SH-SY5Y (cell line): ENCODE measurements around the gene NOL4L.

Experiments
- GATA2 ChIP-seq: IDR thresholded peaks from 2 replicates; pipeline ENCODE4 v1.6.1; 2011; ENCODE audit warnings: mild to moderate bottlenecking, low read depth, low read length
- GATA3 ChIP-seq: IDR thresholded peaks from 2 replicates; pipeline ENCODE4 v1.6.1; 2011; ENCODE audit warnings: low read depth, mild to moderate bottlenecking, low read length, moderate library complexity

NOL4L gene

DNA sequence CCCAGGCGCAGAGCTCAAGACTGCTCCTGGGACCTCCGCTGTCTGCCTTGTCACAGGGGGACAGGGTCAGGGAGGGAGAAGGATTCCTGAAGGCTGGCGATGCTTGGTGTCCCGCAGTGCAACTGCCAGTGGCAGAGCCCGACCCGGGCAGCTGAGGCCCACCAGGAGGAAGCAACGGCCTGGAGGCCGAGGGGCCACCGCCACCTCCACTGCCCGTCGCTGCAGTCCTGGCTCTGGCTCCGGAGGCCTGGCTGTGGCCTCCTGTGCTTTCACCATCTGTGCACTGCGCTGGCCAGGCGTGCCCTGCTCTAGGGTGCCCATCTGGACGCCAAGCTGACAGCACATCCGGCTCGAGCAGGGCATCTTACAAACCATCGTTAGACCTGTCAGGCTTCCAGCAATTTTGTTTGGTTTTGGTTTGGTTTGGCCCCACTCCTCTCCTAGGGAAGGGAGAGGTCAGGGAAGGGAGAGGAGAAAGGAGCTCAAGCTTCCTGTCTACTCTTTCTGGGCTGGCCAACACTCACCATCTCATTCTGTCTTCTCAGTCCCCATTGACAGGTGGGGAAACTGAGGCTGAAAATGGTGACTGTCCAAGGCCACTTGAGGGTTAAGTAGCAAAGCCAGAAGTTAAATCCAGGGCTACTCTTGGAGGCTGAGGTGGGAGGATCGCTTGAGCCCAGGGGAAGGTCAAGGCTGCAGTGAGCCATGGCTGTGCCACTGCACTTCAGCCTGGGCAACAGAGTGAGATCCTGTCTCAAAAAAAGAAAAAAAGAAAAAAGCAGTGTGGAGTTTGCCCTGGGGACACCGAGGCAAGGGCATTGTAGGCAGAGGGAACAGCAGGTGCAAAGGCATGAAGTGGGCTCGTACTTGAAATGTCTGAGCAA lies 37.7 kb upstream of the NOL4L start:
- TF ChIP-seq GATA3 (no peak), GATA2 (no peak)

DNA sequence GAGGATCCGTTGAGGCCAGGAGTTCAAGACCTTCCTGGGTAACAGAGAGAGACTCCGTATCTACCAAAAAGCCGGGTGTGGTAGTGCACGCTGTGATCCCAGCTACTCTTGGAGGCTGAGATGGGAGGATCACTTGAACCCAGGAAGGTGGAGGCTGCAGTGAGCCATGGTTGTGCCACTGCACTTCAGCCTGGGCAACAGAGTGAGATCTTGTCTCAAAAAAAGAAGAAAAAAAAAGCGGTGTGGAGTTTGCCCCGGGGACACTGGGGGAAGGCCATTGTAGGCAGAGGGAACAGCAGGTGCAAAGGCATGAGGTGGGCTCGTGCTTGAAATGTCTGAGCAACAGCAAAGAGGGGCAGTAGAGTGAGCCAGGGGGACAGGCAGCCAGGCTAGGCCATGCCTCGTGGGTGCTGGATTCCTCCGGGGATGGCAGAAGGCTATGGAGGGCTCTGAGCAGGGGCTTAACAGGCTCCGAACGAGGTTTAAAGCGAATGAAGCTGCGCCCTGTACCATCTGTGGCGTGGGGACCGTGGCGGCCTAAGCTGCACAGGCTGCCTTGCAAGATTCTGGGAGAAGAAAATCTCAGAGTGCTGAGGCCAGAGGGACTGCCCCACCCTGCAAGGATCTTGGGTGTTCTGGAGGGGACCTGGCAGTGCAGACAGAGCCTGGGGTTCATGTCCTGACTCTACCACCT lies 36.9 kb upstream of the NOL4L start:
- TF ChIP-seq GATA3 (no peak), GATA2 (no peak)

DNA sequence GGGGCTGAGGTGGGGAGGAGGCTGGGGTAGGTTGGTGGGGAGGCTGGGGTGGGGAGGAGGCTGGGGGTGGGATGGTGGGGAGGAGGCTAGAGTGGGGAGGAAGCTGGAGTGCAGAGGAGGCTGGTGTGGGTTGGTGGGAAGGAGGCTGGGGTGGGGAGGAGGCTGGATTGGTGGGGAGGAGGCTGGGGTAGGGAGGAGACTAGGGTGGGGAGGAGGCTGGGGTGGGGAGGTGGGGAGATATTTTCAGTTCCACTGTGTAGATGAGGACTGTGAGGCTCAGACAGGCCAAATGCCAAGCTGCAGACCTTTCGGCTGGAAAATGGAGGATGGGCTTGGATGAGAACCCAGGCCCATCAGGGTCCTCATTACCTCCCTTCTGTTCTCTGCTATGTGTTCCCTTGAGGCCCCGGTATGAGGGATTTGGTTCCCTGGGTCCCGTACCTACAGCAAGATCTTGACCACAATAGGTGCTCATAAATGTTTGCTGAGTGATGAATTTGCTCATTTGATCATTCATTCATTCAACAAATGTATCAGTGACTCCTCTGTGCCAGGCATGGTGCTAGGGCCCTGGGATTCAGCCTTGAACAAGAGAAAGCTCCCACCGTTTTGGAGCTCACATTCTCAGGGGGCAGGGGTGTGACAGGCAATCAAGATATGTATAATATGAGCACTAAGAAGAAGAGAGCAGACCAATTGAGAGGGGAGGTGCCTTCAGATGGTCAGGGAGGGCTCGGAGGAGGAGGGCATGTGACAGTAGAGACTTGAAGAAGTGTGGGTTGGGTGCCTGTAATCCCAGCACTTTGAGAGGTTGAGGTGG lies 36.1 kb upstream of the NOL4L start:
- TF ChIP-seq GATA2: no peak
- TF ChIP-seq GATA3: no peak

DNA sequence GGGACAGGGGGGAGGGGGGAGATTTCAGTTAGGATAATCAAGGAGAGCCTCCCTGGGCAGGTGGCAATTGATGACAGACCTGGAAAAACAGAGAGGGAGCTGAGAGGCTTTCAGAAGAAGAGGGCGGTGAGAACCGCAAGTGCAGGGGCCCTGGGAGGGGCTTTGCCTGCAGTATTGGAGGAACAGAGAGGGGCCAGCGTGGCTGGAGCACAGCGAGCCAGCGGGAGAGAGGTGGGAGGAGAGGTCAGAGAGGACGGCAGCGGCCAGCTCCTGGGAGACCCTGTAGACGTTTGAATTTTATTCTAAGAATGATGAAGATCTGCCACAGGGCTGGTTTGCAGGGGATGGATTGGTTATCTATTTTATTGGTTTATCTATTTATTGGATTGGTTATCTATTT lies 34.5 kb upstream of the NOL4L start:
- TF ChIP-seq GATA3: no peak
- TF ChIP-seq GATA2: no peak

DNA sequence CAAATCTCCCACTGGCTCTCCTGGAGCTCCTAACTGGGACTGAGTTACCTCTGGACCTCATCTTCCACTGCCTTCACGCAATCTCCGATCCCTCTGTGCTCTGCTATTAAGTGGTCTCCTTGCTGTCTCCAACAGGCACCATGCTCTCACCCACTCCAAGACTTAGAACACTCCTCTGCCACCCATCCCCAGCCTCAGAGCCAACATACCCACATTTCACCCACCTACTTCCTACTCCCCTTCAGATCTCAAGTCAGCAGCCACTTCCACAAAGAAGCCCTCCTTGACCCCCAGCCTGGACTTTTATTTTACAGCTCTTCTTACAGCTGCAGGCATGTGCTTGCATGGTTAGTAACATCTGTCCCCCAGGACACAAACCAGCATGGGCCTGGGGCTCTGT lies 29.6 kb upstream of the NOL4L start:
- TF ChIP-seq GATA3: no peak
- TF ChIP-seq GATA2: no peak

DNA sequence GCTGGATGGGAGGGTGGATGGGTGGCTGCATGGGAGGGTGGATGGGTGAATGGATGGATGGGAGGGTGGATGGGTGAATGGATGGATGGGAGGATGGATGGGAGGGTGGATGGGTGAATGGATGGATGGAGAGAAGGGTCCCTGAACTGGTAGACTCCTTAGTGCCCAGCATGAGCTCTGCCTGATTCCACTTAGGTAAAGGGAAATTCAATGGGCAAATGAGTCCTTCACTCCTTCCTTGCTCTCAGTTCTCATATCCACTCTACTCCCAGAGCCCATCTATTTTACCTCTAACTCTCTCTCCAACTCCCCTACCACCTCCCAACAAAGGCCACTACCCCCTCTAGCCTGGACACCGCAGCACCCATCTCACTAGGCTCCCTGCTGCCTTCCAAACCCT lies 29.2 kb upstream of the NOL4L start:
- TF ChIP-seq GATA2 (no peak), GATA3 (no peak)

DNA sequence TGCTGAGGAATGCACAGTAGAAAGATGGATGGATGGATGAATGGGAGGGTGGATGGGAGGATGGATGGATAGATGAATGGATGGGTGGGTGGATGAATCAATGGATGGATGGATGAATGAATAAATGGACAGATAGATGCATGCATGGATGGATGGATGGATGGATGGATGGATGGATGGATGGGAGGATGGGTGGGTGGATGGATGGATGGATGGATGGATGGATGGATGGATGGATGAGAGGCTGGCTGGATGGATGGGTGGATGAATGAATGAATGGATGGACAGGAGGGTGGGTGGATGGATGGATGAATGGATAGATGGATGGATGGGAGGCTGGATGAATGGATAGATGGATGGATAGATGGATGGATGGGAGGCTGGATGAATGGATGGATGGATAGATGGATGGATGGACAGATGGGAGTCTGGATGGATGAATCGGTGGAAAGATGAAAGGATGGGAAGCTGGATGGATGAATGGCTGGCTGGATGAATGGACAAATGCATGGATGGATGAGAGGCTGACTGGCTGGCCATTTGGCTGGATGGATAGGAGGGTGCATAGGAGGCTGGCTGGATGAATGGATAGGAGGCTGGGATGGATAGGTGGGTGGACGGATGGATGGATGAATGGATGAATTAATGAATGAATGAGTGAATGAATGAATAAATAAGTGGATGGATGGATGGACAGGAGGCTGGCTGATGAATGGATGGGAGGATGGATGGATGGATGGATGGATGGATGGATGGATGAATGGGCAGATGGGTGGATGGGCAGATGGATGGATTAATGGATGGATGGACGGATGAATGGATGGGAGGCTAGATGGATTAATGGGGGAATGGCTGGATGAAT lies 28.3 kb upstream of the NOL4L start:
- TF ChIP-seq GATA2 (no peak), GATA3 (no peak)

DNA sequence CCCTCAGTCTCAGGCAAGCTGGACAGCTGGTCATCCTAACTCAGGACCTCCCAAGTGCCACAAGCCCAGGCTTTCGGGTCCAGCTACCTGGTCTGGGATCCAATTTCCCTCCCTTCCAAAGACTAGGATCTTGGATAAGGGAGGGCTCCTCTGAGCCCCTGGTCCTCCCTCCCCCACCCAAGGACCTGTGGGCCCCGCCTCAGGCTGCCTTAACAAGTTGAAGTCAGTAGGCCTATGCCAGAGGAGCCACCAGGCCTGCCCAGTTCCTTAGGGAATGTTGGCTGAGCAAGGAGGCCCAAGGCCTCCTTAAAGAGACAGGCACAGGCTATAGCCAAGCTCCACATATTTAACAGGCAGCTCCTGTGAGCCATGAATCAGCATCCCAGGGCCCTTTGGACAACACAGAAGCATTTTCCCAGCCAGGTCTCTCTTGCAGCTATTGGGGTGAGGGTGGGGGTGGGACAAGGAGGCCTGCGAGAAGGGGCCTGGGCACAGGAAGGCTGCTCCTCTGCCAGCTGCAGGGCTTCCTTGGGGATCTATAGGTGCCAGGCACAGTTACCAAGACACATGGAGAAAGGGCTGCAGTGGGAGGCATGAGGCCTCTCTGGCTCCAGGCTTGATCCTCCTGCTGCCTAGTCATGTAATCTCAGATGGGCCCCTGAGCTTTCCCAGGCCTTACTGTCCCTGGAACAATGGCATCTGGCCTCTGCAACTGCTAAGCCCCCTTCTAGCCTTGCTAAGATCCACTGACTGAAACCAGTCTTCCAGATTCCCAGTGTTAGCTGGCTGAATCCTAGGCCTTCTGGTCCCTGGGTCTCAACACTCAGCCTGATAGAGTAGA lies 27.4 kb upstream of the NOL4L start:
- no peak for TF ChIP-seq GATA3
- TF ChIP-seq GATA2: no peak

DNA sequence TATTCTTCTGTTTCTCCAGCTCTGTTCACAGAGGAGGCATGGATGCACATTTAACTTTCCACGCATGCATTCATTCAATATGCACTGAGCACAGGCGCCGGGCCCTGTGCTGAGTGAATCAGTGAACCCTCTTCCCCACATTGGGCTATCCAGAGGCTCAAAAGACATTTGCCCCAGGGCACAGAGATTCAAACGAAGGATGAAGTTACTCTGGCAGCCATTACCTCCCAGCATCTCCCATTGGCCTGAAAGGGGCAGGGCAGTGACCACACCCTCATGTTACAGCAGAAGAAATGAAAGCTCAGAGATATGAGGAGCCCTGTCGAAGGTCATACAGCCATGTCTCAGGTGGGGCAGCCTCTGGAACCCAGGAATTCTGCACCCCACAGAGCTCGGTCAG lies 26.7 kb upstream of the NOL4L start:
- TF ChIP-seq GATA3 (no peak), GATA2 (no peak)

DNA sequence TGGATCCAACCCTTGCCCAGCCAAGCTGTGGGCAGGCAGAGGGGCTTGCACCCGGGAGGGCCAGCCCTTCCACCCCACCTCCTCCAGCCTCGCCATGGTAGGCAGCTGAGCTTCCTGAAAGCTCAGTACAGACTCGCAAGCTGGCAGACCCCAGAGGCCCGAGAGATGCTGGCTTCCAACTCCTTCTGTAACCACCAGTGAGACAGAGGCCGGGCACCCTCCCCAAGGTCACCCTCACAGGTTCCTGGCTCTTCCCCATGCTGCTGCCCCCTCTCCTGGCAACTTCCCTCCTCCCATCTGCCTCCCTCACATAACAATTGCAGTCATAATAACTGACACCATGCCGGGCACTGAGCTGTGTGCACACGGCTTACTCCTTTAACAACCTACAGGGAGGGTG lies 26.2 kb upstream of the NOL4L start:
- TF ChIP-seq GATA3: no peak
- TF ChIP-seq GATA2: no peak

DNA sequence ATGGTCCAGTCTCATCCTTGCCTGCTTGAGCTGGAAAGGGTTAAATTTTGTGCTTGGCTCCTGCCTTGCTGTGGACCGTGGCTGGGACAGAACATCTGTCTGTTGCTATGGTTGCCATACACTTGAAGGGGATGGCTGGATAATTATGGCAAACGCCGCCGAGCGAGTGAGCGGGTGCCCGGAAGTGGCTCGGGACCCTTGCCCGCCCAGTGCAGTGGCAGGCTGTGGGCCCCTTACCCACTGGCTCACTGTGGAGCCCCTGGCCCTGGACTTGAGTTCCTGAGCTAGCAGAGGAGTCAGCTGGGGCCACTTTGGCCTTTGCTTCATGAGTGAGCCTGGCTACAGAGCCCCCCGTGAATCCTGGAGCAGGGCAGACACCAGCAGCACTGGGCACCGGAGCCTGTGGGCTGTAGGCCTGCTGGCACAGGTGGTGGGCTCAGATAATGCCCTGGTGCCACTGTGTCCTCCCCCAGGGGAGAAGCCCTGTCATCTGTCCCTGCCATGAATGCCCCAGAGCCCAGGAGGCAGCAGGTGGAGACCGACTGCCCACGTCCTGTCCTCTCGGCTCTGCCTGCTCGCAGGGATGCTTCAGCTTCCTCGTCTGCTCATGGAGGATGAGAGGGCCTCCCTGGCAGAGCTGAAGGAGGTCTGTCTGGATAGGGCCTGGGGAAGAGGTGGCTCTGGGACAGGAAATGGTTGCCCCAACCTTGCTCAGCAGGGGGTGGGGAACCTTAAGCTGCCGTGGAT lies 25.5 kb upstream of the NOL4L start:
- TF ChIP-seq GATA2 (no peak), GATA3 (no peak)

DNA sequence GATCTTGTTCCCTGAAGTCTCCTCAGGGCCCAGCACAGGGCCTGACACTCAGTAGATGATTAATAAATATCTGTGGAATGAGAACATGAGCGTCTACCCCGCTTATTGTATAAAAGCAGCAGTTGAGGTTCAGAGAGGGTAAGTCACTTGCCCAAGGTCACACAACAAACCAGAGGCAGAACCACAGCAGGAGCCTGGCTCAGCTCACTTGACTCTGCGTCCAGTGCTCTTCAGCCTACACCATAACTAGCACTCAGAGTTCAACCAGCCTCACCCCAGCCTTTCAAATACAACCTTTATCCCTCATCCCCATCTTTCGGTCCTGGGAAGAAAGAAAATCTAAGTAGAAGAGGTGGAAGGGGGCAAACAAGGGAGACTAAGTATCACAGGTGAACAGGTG lies 24.9 kb upstream of the NOL4L start:
- TF ChIP-seq GATA3 (no peak), GATA2 (no peak)
